SK-N-SH (cell line): ENCODE data around the gene ETS1. TPM values are rescaled to one million over a fixed set of nuclear protein-coding genes. Genes with fewer than 3 reads are reported as not detected.

Source experiments
- CTCF ChIA-PET: fragments of 300-600, 350-600 bp; formaldehyde crosslinking; extraction: SDS; loops from one replicate; lab custom pipeline; 2021; lab: Yijun Ruan, JAX
- POLR2A ChIA-PET: fragments of 350-600 bp; sonication (Branson Sonifier 250); formaldehyde crosslinking; extraction: SDS; loops from one replicate; lab custom pipeline; 2020; ENCODE audit warnings: antibody characterized with exemption, inconsistent platforms; lab: Yijun Ruan, JAX
- DNase-seq: peaks from one replicate; pipeline ENCODE4 v3.0.0; 2012
- H2AFZ ChIP-seq: fragments of 200-600 bp; sonication (generic); 2 replicates; pipeline ENCODE4 v1.8.1; 2016; ENCODE audit warnings: antibody characterized with exemption, mild to moderate bottlenecking, low read depth
- H3F3A ChIP-seq: fragments of 200-600 bp; sonication (generic); replicated peaks from 2 replicates; pipeline ENCODE3; 2016; ENCODE audit warnings: antibody characterized with exemption, mild to moderate bottlenecking; ENCODE audit not compliant: insufficient read depth
- H3K27ac ChIP-seq, 2 experiments: fragments of 200-500 bp in 1 of 2; fragments of 200-600 bp in 1 of 2; sonication (Bioruptor generic) in 1 of 2; sonication (generic), shearing (Covaris generic) in 1 of 2; 2 replicates each; pipeline versions ENCODE4 v1.5.1 to v1.6.1; 2014 to 2016; ENCODE audit warnings: low read depth in 2 of 2, inconsistent platforms in 1 of 2, low read length in 1 of 2, mild to moderate bottlenecking in 1 of 2, mixed read lengths in 1 of 2
- H3K27me3 ChIP-seq: fragments of 200-600 bp; sonication (generic), shearing (Covaris generic); 2 replicates; pipeline ENCODE4 v1.6.1; 2016; ENCODE audit warnings: mixed run types; ENCODE audit not compliant: insufficient read depth
- H3K36me3 ChIP-seq, 2 experiments: fragments of 200-500 bp in 1 of 2; fragments of 200-600 bp in 1 of 2; sonication (Bioruptor generic) in 1 of 2; sonication (generic) in 1 of 2; replicated peaks in 1 of 2; 2 replicates each; pipeline versions ENCODE3 to v1.5.1; 2014 to 2016; ENCODE audit warnings: low read length in 1 of 2, mild to moderate bottlenecking in 1 of 2; ENCODE audit not compliant: insufficient read depth in 2 of 2, control insufficient read depth in 1 of 2
- H3K4me1 ChIP-seq, 2 experiments: fragments of 200-500 bp in 1 of 2; fragments of 200-600 bp in 1 of 2; sonication (Bioruptor generic) in 1 of 2; sonication (generic), shearing (Covaris generic) in 1 of 2; 2 replicates each; pipeline versions ENCODE4 v1.5.1 to v1.6.1; 2014 to 2016; ENCODE audit warnings: low read depth in 1 of 2, low read length in 1 of 2, mixed run types in 1 of 2; ENCODE audit not compliant: insufficient read depth in 2 of 2, control insufficient read depth in 1 of 2
- H3K4me2 ChIP-seq: fragments of 200-600 bp; sonication (generic), shearing (Covaris generic); 2 replicates; pipeline ENCODE4 v1.6.1; 2017; ENCODE audit warnings: mixed run types
- H3K4me3 ChIP-seq, 2 experiments: fragments of 200-500 bp in 1 of 2; fragments of 200-600 bp in 1 of 2; sonication (Bioruptor generic) in 1 of 2; sonication (generic), shearing (Covaris generic) in 1 of 2; 2 replicates each; pipeline versions ENCODE4 v1.5.1 to v1.8.1; 2014 to 2016; ENCODE audit warnings: low read depth in 2 of 2, inconsistent platforms in 1 of 2, low read length in 1 of 2, mild to moderate bottlenecking in 1 of 2, mixed read lengths in 1 of 2, moderate library complexity in 1 of 2
- H3K79me2 ChIP-seq: fragments of 200-600 bp; sonication (generic); 2 replicates; pipeline ENCODE4 v1.8.1; 2017; ENCODE audit warnings: mild to moderate bottlenecking; ENCODE audit not compliant: insufficient read depth
- H3K9ac ChIP-seq: fragments of 200-600 bp; sonication (generic); 2 replicates; pipeline ENCODE4 v1.6.1; 2017; ENCODE audit warnings: mixed run types
- H3K9me2 ChIP-seq: fragments of 200-600 bp; sonication (generic); 2 replicates; pipeline ENCODE4 v1.6.1; 2017; ENCODE audit warnings: mixed run types
- H3K9me3 ChIP-seq: fragments of 200-600 bp; sonication (generic); 2 replicates; pipeline ENCODE4 v1.6.1; 2017; ENCODE audit warnings: mixed run types, mild to moderate bottlenecking, moderate library complexity
- H4K20me1 ChIP-seq: fragments of 200-600 bp; sonication (generic); 2 replicates; pipeline ENCODE4 v1.6.1; 2017; ENCODE audit warnings: mild to moderate bottlenecking, mixed run types; ENCODE audit not compliant: insufficient read depth
- CTCF ChIP-seq: fragments of 200-600 bp; sonication (generic); IDR thresholded peaks from 2 replicates; pipeline ENCODE4 v1.6.1; 2017; ENCODE audit warnings: antibody characterized with exemption, mild to moderate bottlenecking, moderate library complexity
- EP300 ChIP-seq, 2 experiments: IDR thresholded peaks; 2 replicates each; pipeline versions ENCODE4 v1.4.0 to v1.6.1; 2012; ENCODE audit warnings: borderline replicate concordance in 1 of 2, low read depth in 1 of 2, low read length in 1 of 2
- EZH2phosphoT487 ChIP-seq: fragments of 200-600 bp; sonication (generic); IDR thresholded peaks from 2 replicates; pipeline ENCODE4 v1.6.1; 2017; ENCODE audit warnings: low read depth, mixed run types, mild to moderate bottlenecking, antibody characterized with exemption, moderate library complexity, borderline replicate concordance
- FOSL2 ChIP-seq: IDR thresholded peaks from 2 replicates; pipeline ENCODE4 v1.4.0; 2012; ENCODE audit warnings: low read depth, mild to moderate bottlenecking, moderate library complexity, borderline replicate concordance
- GABPA ChIP-seq: IDR thresholded peaks from 2 replicates; pipeline ENCODE4 v1.4.0; 2012; ENCODE audit warnings: low read depth, mild to moderate bottlenecking
- GATA2 ChIP-seq: sonication (generic); formaldehyde crosslinking; IDR thresholded peaks from 2 replicates; pipeline ENCODE4 v1.5.0; 2020; ENCODE audit warnings: mild to moderate bottlenecking, missing genetic modification reagents
- IRF3 ChIP-seq: fragments of 150-350 bp; IDR thresholded peaks from 2 replicates; pipeline ENCODE4 v1.6.1; 2016; ENCODE audit warnings: mild to moderate bottlenecking, low read depth, low read length
- MXI1 ChIP-seq: IDR thresholded peaks from 2 replicates; pipeline ENCODE4 v1.6.1; 2012; ENCODE audit warnings: mild to moderate bottlenecking, low read depth, low read length, improper control_type of control experiment
- PBX3 ChIP-seq: IDR thresholded peaks from 2 replicates; pipeline ENCODE4; 2012
- POLR2AphosphoS5 ChIP-seq: IDR thresholded peaks from 2 replicates; pipeline ENCODE4 v1.6.1; 2012; ENCODE audit warnings: low read depth, low read length
- RAD21 ChIP-seq: IDR thresholded peaks from 2 replicates; pipeline ENCODE4 v1.6.1; 2012; ENCODE audit warnings: mild to moderate bottlenecking, low read length
- RCOR1 ChIP-seq: fragments of 150-350 bp; IDR thresholded peaks from 2 replicates; pipeline ENCODE4 v1.6.1; 2017; ENCODE audit warnings: antibody characterized with exemption, low read length
- REST ChIP-seq: IDR thresholded peaks from 2 replicates; pipeline ENCODE4 v1.6.1; 2012; ENCODE audit warnings: mild to moderate bottlenecking, low read depth, low read length, moderate library complexity
- RXRA ChIP-seq: IDR thresholded peaks from 2 replicates; pipeline ENCODE4 v1.4.0; 2012; ENCODE audit warnings: low read depth, mild to moderate bottlenecking, borderline replicate concordance
- SIN3A ChIP-seq: IDR thresholded peaks from 2 replicates; pipeline ENCODE4 v1.6.1; 2012; ENCODE audit warnings: low read depth, mild to moderate bottlenecking, low read length, moderate library complexity, borderline replicate concordance
- TAF1 ChIP-seq: IDR thresholded peaks from 2 replicates; pipeline ENCODE4 v1.6.1; 2012; ENCODE audit warnings: low read depth, mild to moderate bottlenecking, low read length, moderate library complexity, borderline replicate concordance
- TEAD4 ChIP-seq: IDR thresholded peaks from 2 replicates; pipeline ENCODE4 v1.4.0; 2012; ENCODE audit warnings: mild to moderate bottlenecking, borderline replicate concordance; ENCODE audit not compliant: insufficient read depth
- USF2 ChIP-seq: fragments of 150-350 bp; IDR thresholded peaks from 2 replicates; pipeline ENCODE4 v1.6.1; 2017; ENCODE audit warnings: antibody characterized with exemption, low read length, low read depth, borderline replicate concordance
- ZBTB33 ChIP-seq: IDR thresholded peaks from 2 replicates; pipeline ENCODE4 v1.4.0; 2012; ENCODE audit warnings: low read depth, borderline replicate concordance
- WGBS: methylation state at CpG from one replicate; pipeline ENCODE4 v1.1.6; 2017; ENCODE audit warnings: low lambda C conversion rate; 5-methylcytosine and 5-hydroxymethylcytosine counted together
- polyA plus RNA-seq, 3 experiments: library from polyadenylated mRNA; depleted of rRNA; stranded (reverse); fragments of >200 nt; gene quantifications; 2 replicates each; pipeline ENCODE4 v1.2.3, GENCODE V29; 2012

The ETS1 gene
- polyA plus RNA-seq, 1 of the 3 experiments (the other 2 are of a cell fraction): 14.5 TPM

- Histone ChIP-seq H3K4me3 (no peak overlapping the region), H3K9ac (no peak overlapping the region), H3K9me3 (no peaks in the 10 kb centered on the region), H4K20me1 (no peaks in the 10 kb centered on the region), H3K36me3 (peaks cover 5 to 8% of the 10 kb centered on the region in 2 experiments), H3K4me2 (no peak overlapping the region), H2AFZ (no peak overlapping the region), H3K79me2 (no peaks in the 10 kb centered on the region), H3F3A (peaks cover 18% of the 10 kb centered on the region), H3K4me1 (peaks cover 0 to 23% of the 10 kb centered on the region in 2 experiments; a peak in 2 of 4 replicates), H3K27me3 (no peaks in the 10 kb centered on the region), H3K27ac (0 out of 4 replicates have a peak overlapping the region, but pooled peaks of 1 of the 2 experiments have one; percentile 54), H3K9me2 (no peaks in the 10 kb centered on the region)
- CTCF ChIA-PET: no interaction called here
- no peak for TF ChIP-seq CTCF
- no peak for TF ChIP-seq PBX3
- TF ChIP-seq ZBTB33: no peak
- TF ChIP-seq TEAD4: no peak
- TF ChIP-seq IRF3: no peak
- TF ChIP-seq RAD21: no peak
- TF ChIP-seq RXRA: no peak
- TF ChIP-seq EP300 (IDR thresholded peaks at IDR 0.05; ENCODE audit: borderline replicate concordance in 1 of 2, low read depth in 1 of 2, low read length in 1 of 2): no peak
- TF ChIP-seq MXI1: no peak
- no peak for TF ChIP-seq EZH2phosphoT487
- TF ChIP-seq TAF1: no peak
- TF ChIP-seq REST: no peak
- TF ChIP-seq USF2: no peak
- no peak for TF ChIP-seq SIN3A
- no peak for TF ChIP-seq POLR2AphosphoS5
- TF ChIP-seq RCOR1: no peak
- no peak for TF ChIP-seq FOSL2
- TF ChIP-seq GABPA: no peak
- TF ChIP-seq GATA2 (CRISPR knock-in tag): no peak
- 95% methylated on average over 23 of the region's 26 CpGs for WGBS
- DNase-seq: no peak
- POLR2A ChIA-PET: no interaction called here
These were observed 135.5 kb downstream of the ETS1 start for GRCh38 chr11:128451652-128452470.
